Esophagus (tissue), 2 donors: ENCODE data around the gene NCAM2. TPM values are rescaled to one million over a fixed set of nuclear protein-coding genes. Genes with fewer than 3 reads are reported as not detected.

Experiments used
- H3K27ac ChIP-seq, 2 donors: one replicate each; pipeline ENCODE4 v1.5.1; 2013; ENCODE audit warnings: low read depth in 2 of 2, mild to moderate bottlenecking in 2 of 2, inconsistent platforms in 1 of 2, low read length in 1 of 2, moderate library complexity in 1 of 2
- H3K27me3 ChIP-seq, 2 donors: one replicate each; pipeline ENCODE4 v1.6.1; 2013; ENCODE audit warnings: low read length in 2 of 2, control low read depth in 1 of 2, mild to moderate bottlenecking in 1 of 2; ENCODE audit not compliant: insufficient read depth in 2 of 2, control insufficient read depth in 1 of 2
- H3K36me3 ChIP-seq, 2 donors: one replicate each; pipeline ENCODE4 v1.6.1; 2013; ENCODE audit warnings: low read length in 1 of 2; ENCODE audit not compliant: control insufficient read depth in 2 of 2, insufficient read depth in 2 of 2
- H3K4me1 ChIP-seq, 2 donors: one replicate each; pipeline ENCODE4 v1.6.1; 2013; ENCODE audit warnings: low read length in 1 of 2; ENCODE audit not compliant: control insufficient read depth in 2 of 2, insufficient read depth in 2 of 2
- H3K4me3 ChIP-seq, 2 donors: one replicate each; pipeline ENCODE4 v1.5.1; 2013; ENCODE audit warnings: low read length in 2 of 2, mild to moderate bottlenecking in 2 of 2, low read depth in 1 of 2, moderate library complexity in 1 of 2
- H3K9me3 ChIP-seq, 2 donors: one replicate each; pipeline ENCODE4 v1.6.1; 2013; ENCODE audit warnings: mild to moderate bottlenecking in 2 of 2, low read depth in 1 of 2, low read length in 1 of 2, moderate library complexity in 1 of 2; ENCODE audit not compliant: control insufficient read depth in 2 of 2, insufficient read depth in 1 of 2
- WGBS, 2 donors: extraction: QIAGEN DNeasy Blood & Tissue Kit; methylation state at CpG; one replicate each; pipeline ENCODE4 v1.1.7; 2013; 5-methylcytosine and 5-hydroxymethylcytosine counted together
- polyA plus RNA-seq, 2 donors: library from polyadenylated mRNA; stranded (reverse); fragments of 200-250 nt; gene quantifications; one replicate each; pipeline ENCODE4 v1.2.3, GENCODE V29; 2013
- donor health status: healthy with polysubstance abuse.
- donor health status: Bipolar disorder and iron deficiency.

Gene NCAM2
- polyA plus RNA-seq, 2 donors = 0.04 to 0.08 TPM

DNA sequence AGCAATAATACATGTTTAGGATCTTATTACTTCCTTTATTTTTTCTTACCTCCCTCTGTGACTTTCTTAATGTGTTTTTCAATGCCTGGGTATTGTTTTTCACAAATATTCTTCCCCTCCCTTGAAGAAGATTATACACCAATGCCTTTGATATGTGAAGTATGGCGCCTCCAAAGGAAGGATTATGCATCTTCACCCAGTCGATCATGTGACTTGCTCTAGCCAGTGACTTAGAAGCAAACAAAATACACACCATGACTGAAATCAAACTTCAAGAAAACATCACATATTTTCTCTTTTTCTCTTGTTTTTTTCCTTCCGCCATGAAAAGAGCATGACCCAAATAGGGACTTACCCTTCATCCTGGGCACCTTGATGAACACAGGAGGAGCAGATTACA lies 297.1 kb downstream of the NCAM2 start:
- Histone ChIP-seq H3K27me3 (no peaks in the 10 kb centered on the region), H3K4me3 (no peak overlapping the region), H3K36me3 (no peaks in the 10 kb centered on the region), H3K27ac (no peak overlapping the region), H3K4me1 (no peaks in the 10 kb centered on the region), H3K9me3 (no peaks in the 10 kb centered on the region)
- 89 to 90% methylated on average over 3 of the region's 3 CpGs for WGBS, 2 donors

DNA sequence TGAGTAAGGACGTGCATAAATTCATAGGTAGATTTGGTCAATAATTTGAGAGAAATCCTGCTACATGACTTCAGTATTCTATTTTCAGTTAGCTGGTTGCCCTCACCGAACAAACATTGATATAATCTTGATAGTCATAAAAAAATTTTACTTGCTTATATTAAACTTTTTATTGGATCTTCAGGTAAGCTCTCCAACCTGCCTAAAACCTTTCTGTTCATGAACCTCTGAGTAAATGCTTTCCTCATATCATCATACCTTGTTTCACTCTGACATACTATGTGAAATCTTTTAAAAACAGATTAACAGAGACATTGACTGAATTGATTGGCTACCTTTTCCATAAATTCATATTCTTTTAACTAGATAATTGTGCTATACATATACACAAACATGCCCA lies 299.0 kb downstream of the NCAM2 start:
- no peaks in the 10 kb centered on the region for H3K4me1 ChIP-seq
- no peaks in the 10 kb centered on the region for H3K9me3 ChIP-seq
- no peak overlapping the region for H3K27ac ChIP-seq
- WGBS, 2 donors = 71 to 83% methylated on average over 2 of the region's 2 CpGs
- no peaks in the 10 kb centered on the region for H3K27me3 ChIP-seq
- no peaks in the 10 kb centered on the region for H3K36me3 ChIP-seq
- H3K4me3 ChIP-seq = no peak overlapping the region

DNA sequence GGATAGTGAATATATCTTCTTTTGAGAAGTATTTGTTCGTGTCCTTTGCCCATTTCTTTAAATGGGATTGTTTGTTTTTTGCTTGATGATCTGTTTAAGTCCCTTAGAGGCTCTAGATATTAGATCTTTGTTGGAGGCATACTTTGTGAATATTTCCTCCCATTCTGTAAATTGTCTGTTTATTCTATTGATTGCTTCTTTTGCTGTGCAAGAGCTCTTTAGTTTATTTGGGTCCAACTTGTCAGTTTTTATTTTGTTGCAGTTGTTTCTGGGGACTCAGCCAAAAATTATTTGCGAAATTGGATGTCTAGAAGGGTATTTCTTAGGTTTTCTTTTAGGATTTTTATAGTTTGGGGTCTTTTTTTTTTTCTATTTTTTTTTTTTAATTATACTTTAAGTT lies 302.8 kb downstream of the NCAM2 start:
- no peak overlapping the region for H3K27ac ChIP-seq
- no peaks in the 10 kb centered on the region for H3K27me3 ChIP-seq
- H3K4me3 ChIP-seq = no peak overlapping the region
- H3K36me3 ChIP-seq = no peaks in the 10 kb centered on the region
- 51 to 59% methylated on average over 2 of the region's 2 CpGs for WGBS, 2 donors
- H3K9me3 ChIP-seq = no peaks in the 10 kb centered on the region
- no peaks in the 10 kb centered on the region for H3K4me1 ChIP-seq

DNA sequence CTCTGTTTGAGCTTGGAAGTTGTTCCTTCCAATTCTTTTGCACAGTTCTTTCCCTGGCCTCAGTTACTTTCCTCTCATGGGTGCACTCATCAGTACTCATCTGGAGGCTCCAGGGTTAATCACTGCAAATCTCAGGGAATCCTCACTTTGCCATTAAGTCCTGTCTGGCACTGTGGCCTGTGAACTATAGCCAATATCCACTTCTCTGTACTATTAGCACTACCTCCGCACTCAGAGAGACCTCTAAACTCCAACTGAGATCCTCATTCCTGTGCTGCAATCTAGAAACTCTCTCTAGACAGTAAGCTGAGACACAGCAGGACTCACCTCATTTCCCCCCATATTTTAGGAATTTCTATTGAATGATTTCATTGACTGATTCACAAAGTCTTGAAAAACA lies 311.3 kb downstream of the NCAM2 start:
- H3K4me3 ChIP-seq = no peak overlapping the region
- H3K27me3 ChIP-seq = no peaks in the 10 kb centered on the region
- WGBS, 2 donors = 85 to 86% methylated on average over 1 of the region's 1 CpG
- no peak overlapping the region for H3K27ac ChIP-seq
- no peaks in the 10 kb centered on the region for H3K4me1 ChIP-seq
- H3K9me3 ChIP-seq = no peaks in the 10 kb centered on the region
- H3K36me3 ChIP-seq = no peaks in the 10 kb centered on the region

DNA sequence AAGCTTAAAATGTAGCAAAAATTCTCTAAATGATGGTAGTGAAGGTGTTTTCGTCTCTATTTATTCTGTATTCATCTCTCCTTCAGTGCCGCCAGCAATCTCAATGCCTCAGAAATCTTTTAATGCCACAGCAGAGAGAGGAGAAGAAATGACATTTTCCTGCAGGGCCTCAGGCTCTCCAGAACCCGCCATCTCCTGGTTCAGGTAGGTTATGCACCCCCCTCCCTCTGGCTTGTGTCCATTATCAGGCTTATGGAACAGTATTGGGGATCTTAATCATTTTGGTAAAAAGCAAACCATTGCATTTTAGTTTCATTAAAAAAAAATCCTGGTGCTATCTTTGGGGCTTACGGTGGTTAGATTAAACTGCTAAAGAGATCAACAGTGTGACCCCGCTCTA lies 326.1 kb downstream of the NCAM2 start:
- H3K27ac ChIP-seq = no peak overlapping the region
- WGBS, 2 donors = 84 to 86% methylated on average over 5 of the region's 5 CpGs
- no peaks in the 10 kb centered on the region for H3K36me3 ChIP-seq
- no peaks in the 10 kb centered on the region for H3K4me1 ChIP-seq
- no peaks in the 10 kb centered on the region for H3K9me3 ChIP-seq
- no peak overlapping the region for H3K4me3 ChIP-seq
- H3K27me3 ChIP-seq = no peaks in the 10 kb centered on the region

DNA sequence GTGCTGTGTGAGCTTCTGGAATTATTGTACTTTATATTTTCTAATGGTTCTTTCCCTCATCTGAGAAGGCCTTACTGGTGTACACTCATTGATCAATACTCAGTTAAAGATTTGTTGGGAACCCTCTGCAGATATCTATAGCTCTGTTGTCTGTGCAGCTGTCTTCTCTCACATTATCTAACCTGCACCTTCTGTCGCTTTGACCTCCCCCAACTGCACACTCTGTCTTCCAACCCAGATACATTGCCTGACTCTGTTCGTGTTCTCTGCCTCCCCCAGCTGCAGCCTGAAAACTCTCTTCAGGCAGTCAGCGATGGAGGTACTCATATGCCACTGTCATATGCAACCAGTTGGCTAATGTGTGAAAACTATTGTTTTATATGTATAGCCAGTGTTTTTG lies 334.3 kb downstream of the NCAM2 start:
- WGBS, 2 donors = 62 to 75% methylated on average over 3 of the region's 3 CpGs
- no peaks in the 10 kb centered on the region for H3K27me3 ChIP-seq
- no peak overlapping the region for H3K27ac ChIP-seq
- H3K4me3 ChIP-seq = no peak overlapping the region
- no peaks in the 10 kb centered on the region for H3K4me1 ChIP-seq
- H3K9me3 ChIP-seq = no peaks in the 10 kb centered on the region
- no peaks in the 10 kb centered on the region for H3K36me3 ChIP-seq

DNA sequence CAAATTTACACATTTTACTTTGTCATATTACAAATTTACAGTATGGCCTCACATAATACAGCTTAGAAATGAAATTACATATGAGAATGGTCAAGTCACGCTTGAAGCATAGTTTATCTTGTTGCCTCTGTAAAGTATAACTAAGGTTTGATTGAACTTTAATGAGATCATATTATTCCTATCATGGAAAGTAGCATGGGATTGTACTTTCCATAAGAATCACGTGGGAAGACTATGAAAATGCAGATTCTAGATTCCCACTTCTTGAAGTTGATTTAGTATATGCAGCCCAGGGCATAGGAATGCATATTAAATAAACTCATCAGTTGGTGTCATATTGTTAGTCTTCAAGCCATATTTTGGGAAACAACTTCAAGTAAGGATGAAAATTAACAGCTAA lies 342.8 kb downstream of the NCAM2 start:
- Histone ChIP-seq H3K4me3 (no peak overlapping the region), H3K27me3 (no peaks in the 10 kb centered on the region), H3K36me3 (no peaks in the 10 kb centered on the region), H3K27ac (no peak overlapping the region), H3K4me1 (no peaks in the 10 kb centered on the region), H3K9me3 (peaks cover 4 to 9% of the 10 kb centered on the region in 2 donors)
- WGBS, 2 donors = 81 to 85% methylated on average over 2 of the region's 2 CpGs

DNA sequence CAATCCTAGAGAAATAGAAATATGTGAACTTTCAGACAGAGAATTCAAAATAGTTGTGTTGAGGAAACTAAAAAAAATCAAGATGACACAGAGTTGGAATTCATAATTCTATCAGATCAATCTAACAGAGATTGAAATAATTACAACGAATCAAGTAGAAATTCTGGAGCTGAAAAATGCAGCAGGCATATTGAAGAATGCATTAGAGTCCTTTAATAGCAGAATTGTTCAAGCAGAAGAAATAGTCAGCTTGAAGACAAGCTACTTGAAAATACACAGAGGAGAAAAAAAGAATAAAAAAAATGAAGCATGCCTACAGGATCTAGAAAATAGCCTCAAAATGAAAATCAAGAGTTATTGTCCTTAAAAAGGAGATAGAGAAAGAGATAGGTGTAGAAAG lies 347.1 kb downstream of the NCAM2 start:
- Histone ChIP-seq H3K36me3 (no peaks in the 10 kb centered on the region), H3K27ac (no peak overlapping the region), H3K27me3 (no peaks in the 10 kb centered on the region), H3K4me3 (no peak overlapping the region), H3K4me1 (no peaks in the 10 kb centered on the region), H3K9me3 (peaks cover 4 to 9% of the 10 kb centered on the region in 2 donors)
- WGBS, 2 donors = 57 to 63% methylated on average over 1 of the region's 1 CpG

DNA sequence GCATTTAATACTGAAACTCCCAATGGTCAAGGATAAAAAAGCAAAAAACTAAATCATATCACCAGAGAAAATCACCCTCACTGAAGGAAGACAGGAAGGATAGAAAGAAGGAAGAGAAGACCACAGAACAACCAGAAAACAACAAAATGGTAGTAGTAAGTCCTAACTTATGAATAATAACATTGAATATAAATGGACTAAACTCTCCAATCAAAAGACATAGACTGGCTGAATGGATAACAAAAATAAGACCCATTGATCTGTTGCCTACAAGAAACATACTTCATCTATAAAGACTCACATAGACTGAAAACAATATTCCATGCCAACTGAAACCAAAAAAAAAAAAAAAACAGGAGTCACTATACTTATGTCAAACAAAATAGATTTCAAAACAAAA lies 347.7 kb downstream of the NCAM2 start:
- Histone ChIP-seq H3K4me1 (no peaks in the 10 kb centered on the region), H3K4me3 (no peak overlapping the region), H3K9me3 (peaks cover 4 to 9% of the 10 kb centered on the region in 2 donors), H3K36me3 (no peaks in the 10 kb centered on the region), H3K27me3 (no peaks in the 10 kb centered on the region), H3K27ac (no peak overlapping the region)

DNA sequence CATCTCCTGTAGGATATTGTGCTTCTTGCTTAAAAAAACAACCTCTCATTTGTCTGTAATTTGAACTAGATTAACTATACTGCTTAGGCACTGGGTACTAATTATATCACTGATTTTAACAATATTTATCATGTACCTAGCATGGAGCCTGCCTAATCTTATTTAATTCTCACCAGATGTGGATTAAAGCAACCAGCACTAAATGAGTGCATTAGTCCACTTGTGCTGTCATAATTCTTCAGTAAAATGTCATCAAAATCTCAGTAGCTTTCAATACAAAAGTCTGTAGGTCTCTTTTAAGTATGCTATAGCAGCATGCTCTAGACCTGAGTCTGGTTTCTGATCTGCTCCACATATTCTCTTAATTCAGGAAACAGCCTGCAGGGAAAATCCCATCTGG lies 368.1 kb downstream of the NCAM2 start:
- Histone ChIP-seq H3K9me3 (no peaks in the 10 kb centered on the region), H3K27ac (no peak overlapping the region), H3K4me3 (no peak overlapping the region), H3K27me3 (no peaks in the 10 kb centered on the region), H3K36me3 (no peaks in the 10 kb centered on the region), H3K4me1 (no peaks in the 10 kb centered on the region)
